ENCODE results near the gene CDC42BPB. TPM values are rescaled to one million over a fixed set of nuclear protein-coding genes. Genes with fewer than 3 reads are reported as not detected.

CDC42BPB gene
- total and polyA plus RNA-seq, 12 donors = 41.1 to 108 (median 77.4) TPM

- H3K4me3 ChIP-seq = no peak overlapping the region
- H3K4me1 ChIP-seq (replicated peaks in 1 of 2) = no peaks in the 10 kb centered on the region
- H3K9me3 ChIP-seq (replicated peaks in 1 of 3) = peaks cover 4 to 6% (median 5%) of the 10 kb centered on the region in 3 donors
- no peaks in the 10 kb centered on the region for H3K27me3 ChIP-seq
- TF ChIP-seq POLR2A (IDR thresholded peaks at IDR 0.05) = no peak
- TF ChIP-seq, protein P1, sequence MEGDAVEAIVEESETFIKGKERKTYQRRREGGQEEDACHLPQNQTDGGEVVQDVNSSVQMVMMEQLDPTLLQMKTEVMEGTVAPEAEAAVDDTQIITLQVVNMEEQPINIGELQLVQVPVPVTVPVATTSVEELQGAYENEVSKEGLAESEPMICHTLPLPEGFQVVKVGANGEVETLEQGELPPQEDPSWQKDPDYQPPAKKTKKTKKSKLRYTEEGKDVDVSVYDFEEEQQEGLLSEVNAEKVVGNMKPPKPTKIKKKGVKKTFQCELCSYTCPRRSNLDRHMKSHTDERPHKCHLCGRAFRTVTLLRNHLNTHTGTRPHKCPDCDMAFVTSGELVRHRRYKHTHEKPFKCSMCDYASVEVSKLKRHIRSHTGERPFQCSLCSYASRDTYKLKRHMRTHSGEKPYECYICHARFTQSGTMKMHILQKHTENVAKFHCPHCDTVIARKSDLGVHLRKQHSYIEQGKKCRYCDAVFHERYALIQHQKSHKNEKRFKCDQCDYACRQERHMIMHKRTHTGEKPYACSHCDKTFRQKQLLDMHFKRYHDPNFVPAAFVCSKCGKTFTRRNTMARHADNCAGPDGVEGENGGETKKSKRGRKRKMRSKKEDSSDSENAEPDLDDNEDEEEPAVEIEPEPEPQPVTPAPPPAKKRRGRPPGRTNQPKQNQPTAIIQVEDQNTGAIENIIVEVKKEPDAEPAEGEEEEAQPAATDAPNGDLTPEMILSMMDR (IDR thresholded peaks at IDR 0.05) = no peak
- intact Hi-C loops (cut with DNase I) = no loop called here
- H3K36me3 ChIP-seq (replicated peaks in 1 of 2) = peaks cover 0 to 60% of the 10 kb centered on the region in 2 donors
- no peak for DNase-seq
- WGBS, 4 donors = 93 to 96% (median 95%) methylated on average over 19 of the region's 19 CpGs
- H3K27ac ChIP-seq = peak overlapping the region in 1 of 5 donors; percentile 31
Observed at GRCh38 chr14:102984336-102985102, 72.8 kb downstream of the CDC42BPB start.

GRCh38 chr14:102983496-102983895 is 73.9 kb downstream of the CDC42BPB start:
- intact Hi-C loops (cut with DNase I) = no loop called here
- H3K27ac ChIP-seq = no peak overlapping the region
- H3K36me3 ChIP-seq (replicated peaks in 1 of 2) = peaks cover 0 to 67% of the 10 kb centered on the region in 2 donors
- DNase-seq = no peak
- H3K4me3 ChIP-seq = no peak overlapping the region
- H3K4me1 ChIP-seq (replicated peaks in 1 of 2) = no peaks in the 10 kb centered on the region
- no peaks in the 10 kb centered on the region for H3K27me3 ChIP-seq
- TF ChIP-seq, protein P1 (IDR thresholded peaks at IDR 0.05) = no peak
- no peak for TF ChIP-seq POLR2A (IDR thresholded peaks at IDR 0.05)
- H3K9me3 ChIP-seq (replicated peaks in 1 of 3) = peaks cover 4 to 6% (median 4%) of the 10 kb centered on the region in 3 donors
- 95 to 97% (median 96%) methylated on average over 14 of the region's 14 CpGs for WGBS, 4 donors

DNA sequence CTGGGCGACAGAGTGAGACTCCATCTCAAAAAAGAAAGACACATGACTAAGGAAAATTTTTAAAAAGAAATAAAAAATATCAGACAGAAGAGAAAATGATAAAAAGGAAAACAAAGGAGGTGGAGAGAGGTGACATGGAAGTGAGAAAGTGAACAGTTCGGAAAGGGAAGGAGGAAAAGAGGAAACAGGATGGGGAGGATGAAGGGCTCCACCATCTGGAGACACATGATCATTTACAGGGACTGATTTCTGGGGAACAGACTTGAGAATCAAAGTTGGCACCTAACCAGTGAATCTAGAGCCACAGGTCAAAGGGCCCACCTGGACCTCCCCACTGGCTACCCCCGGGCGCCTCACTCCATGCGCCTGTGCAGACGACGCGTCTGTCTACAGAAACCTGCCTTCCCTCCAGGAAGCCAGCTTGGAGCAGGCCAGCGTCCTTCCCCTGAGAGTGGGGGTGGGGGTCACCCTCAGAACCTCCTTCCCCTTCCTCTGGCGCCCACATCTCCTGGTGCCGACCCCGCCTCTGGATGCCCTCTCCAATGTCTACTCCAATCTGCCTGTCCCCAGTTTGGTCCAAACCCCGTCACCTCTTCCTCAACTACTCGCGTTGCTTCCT is 74.4 kb downstream of the CDC42BPB start:
- TF ChIP-seq, protein P1 (IDR thresholded peaks at IDR 0.05) = no peak
- no peak for TF ChIP-seq POLR2A (IDR thresholded peaks at IDR 0.05)
- no peaks in the 10 kb centered on the region for H3K4me1 ChIP-seq (replicated peaks in 1 of 2)
- DNase-seq = no peak
- 83 to 94% (median 88%) methylated on average over 15 of the region's 15 CpGs for WGBS, 4 donors
- H3K4me3 ChIP-seq = no peak overlapping the region
- no peak overlapping the region for H3K27ac ChIP-seq
- intact Hi-C loops (cut with DNase I) = no loop called here
- H3K36me3 ChIP-seq (replicated peaks in 1 of 2) = peaks cover 0 to 71% of the 10 kb centered on the region in 2 donors
- H3K9me3 ChIP-seq (replicated peaks in 1 of 3) = peaks cover 0 to 3% (median 1%) of the 10 kb centered on the region in 3 donors
- H3K27me3 ChIP-seq = no peaks in the 10 kb centered on the region

DNA sequence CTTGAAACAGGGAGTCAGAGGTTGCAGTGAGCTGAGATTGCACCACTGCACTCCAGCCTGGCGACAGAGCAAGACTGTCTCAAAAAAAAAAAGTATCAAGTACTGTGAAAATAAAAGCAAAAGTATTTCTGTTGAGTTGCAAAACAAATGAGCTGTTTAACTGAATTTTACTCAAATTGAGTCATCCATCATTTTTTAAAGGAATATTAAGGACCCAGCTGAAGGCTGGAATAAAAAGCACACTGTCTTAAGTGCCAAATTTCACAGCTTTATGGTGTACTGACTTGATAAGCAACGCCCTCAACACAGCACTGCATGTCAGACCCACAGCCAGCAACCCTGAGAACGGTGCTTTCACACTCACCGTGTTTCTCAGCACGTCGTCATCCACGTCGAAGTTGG is 76.9 kb downstream of the CDC42BPB start:
- DNase-seq = no peak
- Histone ChIP-seq H3K27ac (no peak overlapping the region), H3K4me3 (no peak overlapping the region), H3K9me3 (replicated peaks in 1 of 3) (no peaks in the 10 kb centered on the region), H3K36me3 (replicated peaks in 1 of 2) (peaks cover 0 to 82% of the 10 kb centered on the region in 2 donors), H3K27me3 (no peaks in the 10 kb centered on the region), H3K4me1 (replicated peaks in 1 of 2) (no peaks in the 10 kb centered on the region)
- intact Hi-C loops (cut with DNase I) = no loop called here
- TF ChIP-seq POLR2A (IDR thresholded peaks at IDR 0.05) = no peak
- TF ChIP-seq, protein P1 (IDR thresholded peaks at IDR 0.05) = no peak
- 87 to 92% (median 89%) methylated on average over 8 of the region's 8 CpGs for WGBS, 4 donors
